Adrenal gland (tissue), 5 donors: ENCODE results near the gene ADCYAP1.

Experiments
- CTCF ChIP-seq, 6 experiments: fragments of 450-650 bp in 4 of 6; fragments of 200-600 bp in 2 of 6; sonication (generic) in 1 of 6; IDR thresholded peaks; 1 replicate in 5 of 6; 2 replicates in 1 of 6; pipeline versions ENCODE4 v1.5.1 to v1.8.0; 2016 to 2021; ENCODE audit warnings: antibody characterized with exemption in 6 of 6, mild to moderate bottlenecking in 2 of 6, moderate library complexity in 1 of 6
- POLR2A ChIP-seq, 2 donors: fragments of 450-650 bp; IDR thresholded peaks; one replicate each; pipeline ENCODE4 v1.6.1; 2017; ENCODE audit warnings: antibody characterized with exemption in 2 of 2, mild to moderate bottlenecking in 2 of 2, moderate library complexity in 1 of 2
- donor health status: DM: no; HTN: no; CAD: no.

- no peak for TF ChIP-seq POLR2A (IDR thresholded peaks at IDR 0.05)
- no peak for TF ChIP-seq CTCF (IDR thresholded peaks at IDR 0.05)
Measured at GRCh38 chr18:907115-907884, 2.6 kb downstream of the ADCYAP1 start.
